Osteoblast (primary cell): ENCODE data around the gene MRPS18A. TPM values are rescaled to one million over a fixed set of nuclear protein-coding genes. Genes with fewer than 3 reads are reported as not detected.

Source experiments
- DNase-seq: peaks from one replicate; pipeline ENCODE4 v3.0.0; 2011; ENCODE audit warnings: low spot score, mixed read lengths; ENCODE audit not compliant: insufficient read length; ENCODE audit errors: missing footprints
- H2AFZ ChIP-seq: 2 replicates; pipeline ENCODE4 v1.6.0; 2011; ENCODE audit warnings: mild to moderate bottlenecking, low read length
- H3K27ac ChIP-seq: 2 replicates; pipeline ENCODE4 v1.5.1; 2011; ENCODE audit warnings: mild to moderate bottlenecking, low read depth, low read length, moderate library complexity
- H3K27me3 ChIP-seq: 2 replicates; pipeline ENCODE4 v1.6.0; 2012; ENCODE audit warnings: mild to moderate bottlenecking, control low read depth, inconsistent platforms, low read length, moderate library complexity; ENCODE audit not compliant: insufficient read depth
- H3K36me3 ChIP-seq: 2 replicates; pipeline ENCODE4 v1.5.1; 2011; ENCODE audit warnings: mild to moderate bottlenecking, low read length, control low read depth, moderate library complexity; ENCODE audit not compliant: insufficient read depth
- H3K4me1 ChIP-seq: 2 replicates; pipeline ENCODE4 v1.5.1; 2011; ENCODE audit warnings: mild to moderate bottlenecking, low read length, control low read depth, moderate library complexity; ENCODE audit not compliant: insufficient read depth
- H3K4me2 ChIP-seq: 2 replicates; pipeline ENCODE4 v1.6.0; 2011; ENCODE audit warnings: mild to moderate bottlenecking, low read length; ENCODE audit not compliant: insufficient read depth
- H3K4me3 ChIP-seq: fragments of 200-600 bp; sonication (generic); 3 replicates; pipeline ENCODE4 v1.5.1; 2012; ENCODE audit warnings: mild to moderate bottlenecking, low read length, inconsistent platforms; ENCODE audit not compliant: insufficient read depth
- H3K79me2 ChIP-seq: 2 replicates; pipeline ENCODE4 v1.6.0; 2012; ENCODE audit warnings: mild to moderate bottlenecking, low read length, control low read depth, inconsistent platforms; ENCODE audit not compliant: insufficient read depth
- H3K9me3 ChIP-seq: 2 replicates; pipeline ENCODE4 v1.5.1; 2011; ENCODE audit warnings: low read depth, low read length, control low read depth
- H4K20me1 ChIP-seq: 2 replicates; pipeline ENCODE4 v1.6.0; 2012; ENCODE audit warnings: mild to moderate bottlenecking, low read length, control low read depth; ENCODE audit not compliant: insufficient read depth
- CTCF ChIP-seq: IDR thresholded peaks from 2 replicates; pipeline ENCODE4 v1.5.1; 2011; ENCODE audit warnings: mild to moderate bottlenecking, low read depth, low read length, moderate library complexity; ENCODE audit errors: extremely low read depth
- total RNA-seq: library from RNA; depleted of rRNA; stranded (reverse); fragments of >200 nt; gene quantifications from 2 replicates; pipeline ENCODE4 v1.2.3, GENCODE V29; 2012

MRPS18A gene
- total RNA-seq, 1 donor: 27.5 TPM

- Histone ChIP-seq H3K79me2 (peaks cover 3% of the 10 kb centered on the region), H2AFZ (peak overlapping the region; percentile 86), H3K4me2 (peak overlapping the region; percentile 77), H3K36me3 (peaks cover 9% of the 10 kb centered on the region), H4K20me1 (peaks cover 6% of the 10 kb centered on the region), H3K9me3 (no peaks in the 10 kb centered on the region), H3K4me3 (peak overlapping the region; percentile 72), H3K4me1 (no peaks in the 10 kb centered on the region), H3K27me3 (no peaks in the 10 kb centered on the region), H3K27ac (no peak overlapping the region)
- TF ChIP-seq CTCF: no peak
- DNase-seq: no peak
Observed at GRCh38 chr6:43645613-43645964, 42.0 kb downstream of the MRPS18A start.

- H3K27me3 ChIP-seq: no peaks in the 10 kb centered on the region
- DNase-seq: peak; percentile 91
Observed at GRCh38 chr6:43644940-43645612, 42.5 kb downstream of the MRPS18A start, which contains the start of gene RSPH9. Gene RSPH9 (plus strand): TSS chr6:43645036. CDS start chr6:43645099, 63 bp downstream.

GRCh38 chr6:43639984-43640800, 47.4 kb downstream of the MRPS18A start:
- Histone ChIP-seq H3K79me2 (peaks cover 50% of the 10 kb centered on the region), H3K4me2 (no peak overlapping the region), H3K4me3 (no peak overlapping the region), H3K9me3 (no peaks in the 10 kb centered on the region), H2AFZ (no peak overlapping the region), H3K27ac (no peak overlapping the region), H3K4me1 (peaks cover 7% of the 10 kb centered on the region), H4K20me1 (peaks cover 22% of the 10 kb centered on the region), H3K36me3 (peaks cover 32% of the 10 kb centered on the region), H3K27me3 (no peaks in the 10 kb centered on the region)
- DNase-seq: no peak
- TF ChIP-seq CTCF: no peak

More at GRCh38 chr6:43644940-43645612, 42.5 kb downstream of the MRPS18A start, which contains the start of gene RSPH9:
- H3K79me2 ChIP-seq: peaks cover 8% of the 10 kb centered on the region
- H4K20me1 ChIP-seq: peaks cover 8% of the 10 kb centered on the region
- no peak for TF ChIP-seq CTCF
- H3K27ac ChIP-seq: no peak within 1 kb of the TSS
- no peaks in the 10 kb centered on the region for H3K9me3 ChIP-seq
- H3K36me3 ChIP-seq: peaks cover 15% of the 10 kb centered on the region
- peak within 1 kb of the TSS; percentile 77 for H3K4me2 ChIP-seq
- H2AFZ ChIP-seq: peak within 1 kb of the TSS; percentile 92
- peak within 1 kb of the TSS; percentile 72 for H3K4me3 ChIP-seq
- H3K4me1 ChIP-seq: no peaks in the 10 kb centered on the region

GRCh38 chr6:43636308-43636659, 51.3 kb downstream of the MRPS18A start:
- DNase-seq: no peak
- no peaks in the 10 kb centered on the region for H3K27me3 ChIP-seq
- peak overlapping the region; percentile 66 for H3K27ac ChIP-seq
- H2AFZ ChIP-seq: peak overlapping the region; percentile 96
- H4K20me1 ChIP-seq: peaks cover 19% of the 10 kb centered on the region
- peaks cover 48% of the 10 kb centered on the region for H3K79me2 ChIP-seq
- H3K4me2 ChIP-seq: peak overlapping the region; percentile 94
- peaks cover 7% of the 10 kb centered on the region for H3K4me1 ChIP-seq
- H3K4me3 ChIP-seq: peak overlapping the region; percentile 79
- H3K36me3 ChIP-seq: peaks cover 27% of the 10 kb centered on the region
- no peak for TF ChIP-seq CTCF
- H3K9me3 ChIP-seq: no peaks in the 10 kb centered on the region
